A673 (cell line): ENCODE measurements around the gene STK11.
"Not testable (repeated sequence)": the region's sequence is repeated elsewhere in the genome, so short reads cannot be mapped to it uniquely, and the experiment has no call there.

ENCODE experiments used
- CTCF ChIP-seq: fragments of 300-800, 200-600 bp; sonication (generic); conservative IDR thresholded peaks from 2 replicates; pipeline ENCODE4 v1.5.1; 2017; ENCODE audit warnings: low read depth, mild to moderate bottlenecking, antibody characterized with exemption, low read length, moderate library complexity, mixed read lengths
- EZH2 ChIP-seq: fragments of 200-600 bp; sonication (generic); IDR thresholded peaks from 2 replicates; pipeline ENCODE4 v1.6.1; 2017; ENCODE audit warnings: borderline replicate concordance, low read depth, mild to moderate bottlenecking, mixed read lengths, antibody characterized with exemption, low read length; ENCODE audit not compliant: poor library complexity, severe bottlenecking

DNA sequence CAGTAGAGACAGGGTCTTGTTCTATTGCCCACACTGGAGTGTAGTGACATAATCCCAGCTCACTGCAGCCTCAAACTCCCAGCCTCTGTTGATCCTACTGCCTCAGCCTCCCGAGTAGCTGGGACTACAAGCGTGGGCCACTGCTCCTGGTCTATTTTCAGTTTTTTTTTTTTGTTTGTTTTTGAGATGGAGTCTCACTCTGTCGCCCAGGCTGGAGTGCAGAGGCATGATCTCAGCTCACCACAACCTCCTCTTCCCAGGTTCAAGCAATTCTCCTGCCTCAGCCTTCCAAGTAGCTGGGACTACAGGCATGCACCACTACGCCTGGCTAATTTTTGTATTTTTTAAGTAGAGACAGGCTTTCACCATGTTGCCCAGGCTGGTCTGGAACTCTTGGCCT, 5.0 kb upstream of the STK11 start:
- not testable (repeated sequence) for TF ChIP-seq CTCF, EZH2
